ENCODE data around the gene FSTL4. TPM values are rescaled to one million over a fixed set of nuclear protein-coding genes. Genes with fewer than 3 reads are reported as not detected.

FSTL4 gene
- total RNA-seq, 4 donors from 2014 or later: 0.33 to 0.78 (median 0.34) TPM; not detected in 1

DNA sequence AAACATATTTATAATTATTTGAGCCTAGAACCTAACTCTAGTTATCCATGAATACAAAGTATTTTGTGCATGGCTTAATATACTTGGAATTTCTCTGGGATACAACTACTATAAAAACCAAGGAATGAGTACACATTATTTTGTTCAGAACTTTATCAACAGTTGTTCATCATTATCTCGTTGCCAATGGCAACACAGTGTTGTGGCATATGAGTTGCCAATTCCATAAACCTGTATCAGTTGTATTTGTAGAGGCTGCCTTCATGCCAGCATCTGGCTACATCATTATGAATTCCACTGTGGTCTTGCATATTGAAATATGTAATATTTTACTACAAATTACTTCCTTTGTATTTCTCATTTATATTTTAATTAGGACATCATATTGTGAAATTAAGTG is 250.4 kb downstream of the FSTL4 start:
- no peaks in the 10 kb centered on the region for H3K36me3 ChIP-seq
- no peaks in the 10 kb centered on the region for H3K4me1 ChIP-seq
- intact Hi-C loops (cut with DNase I): no loop called here
- DNase-seq (ENCODE audit: extremely low spot score): no peak
- no peak overlapping the region for H3K27ac ChIP-seq (replicated peaks in 1 of 4)
- 68% methylated on average over 1 of the region's 1 CpG for WGBS
- no peaks in the 10 kb centered on the region for H3K9me3 ChIP-seq
- no peak overlapping the region for H3K4me3 ChIP-seq
- TF ChIP-seq POLR2AphosphoS5 (IDR thresholded peaks at IDR 0.05): no peak
- no peak for TF ChIP-seq EP300 (IDR thresholded peaks at IDR 0.05)
- TF ChIP-seq, protein P1, sequence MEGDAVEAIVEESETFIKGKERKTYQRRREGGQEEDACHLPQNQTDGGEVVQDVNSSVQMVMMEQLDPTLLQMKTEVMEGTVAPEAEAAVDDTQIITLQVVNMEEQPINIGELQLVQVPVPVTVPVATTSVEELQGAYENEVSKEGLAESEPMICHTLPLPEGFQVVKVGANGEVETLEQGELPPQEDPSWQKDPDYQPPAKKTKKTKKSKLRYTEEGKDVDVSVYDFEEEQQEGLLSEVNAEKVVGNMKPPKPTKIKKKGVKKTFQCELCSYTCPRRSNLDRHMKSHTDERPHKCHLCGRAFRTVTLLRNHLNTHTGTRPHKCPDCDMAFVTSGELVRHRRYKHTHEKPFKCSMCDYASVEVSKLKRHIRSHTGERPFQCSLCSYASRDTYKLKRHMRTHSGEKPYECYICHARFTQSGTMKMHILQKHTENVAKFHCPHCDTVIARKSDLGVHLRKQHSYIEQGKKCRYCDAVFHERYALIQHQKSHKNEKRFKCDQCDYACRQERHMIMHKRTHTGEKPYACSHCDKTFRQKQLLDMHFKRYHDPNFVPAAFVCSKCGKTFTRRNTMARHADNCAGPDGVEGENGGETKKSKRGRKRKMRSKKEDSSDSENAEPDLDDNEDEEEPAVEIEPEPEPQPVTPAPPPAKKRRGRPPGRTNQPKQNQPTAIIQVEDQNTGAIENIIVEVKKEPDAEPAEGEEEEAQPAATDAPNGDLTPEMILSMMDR (IDR thresholded peaks at IDR 0.05): no peak
- no peak for TF ChIP-seq POLR2A (IDR thresholded peaks at IDR 0.05; ENCODE audit: low read depth)
- peaks cover 0 to 16% (median 0%) of the 10 kb centered on the region in 4 donors for H3K27me3 ChIP-seq

DNA sequence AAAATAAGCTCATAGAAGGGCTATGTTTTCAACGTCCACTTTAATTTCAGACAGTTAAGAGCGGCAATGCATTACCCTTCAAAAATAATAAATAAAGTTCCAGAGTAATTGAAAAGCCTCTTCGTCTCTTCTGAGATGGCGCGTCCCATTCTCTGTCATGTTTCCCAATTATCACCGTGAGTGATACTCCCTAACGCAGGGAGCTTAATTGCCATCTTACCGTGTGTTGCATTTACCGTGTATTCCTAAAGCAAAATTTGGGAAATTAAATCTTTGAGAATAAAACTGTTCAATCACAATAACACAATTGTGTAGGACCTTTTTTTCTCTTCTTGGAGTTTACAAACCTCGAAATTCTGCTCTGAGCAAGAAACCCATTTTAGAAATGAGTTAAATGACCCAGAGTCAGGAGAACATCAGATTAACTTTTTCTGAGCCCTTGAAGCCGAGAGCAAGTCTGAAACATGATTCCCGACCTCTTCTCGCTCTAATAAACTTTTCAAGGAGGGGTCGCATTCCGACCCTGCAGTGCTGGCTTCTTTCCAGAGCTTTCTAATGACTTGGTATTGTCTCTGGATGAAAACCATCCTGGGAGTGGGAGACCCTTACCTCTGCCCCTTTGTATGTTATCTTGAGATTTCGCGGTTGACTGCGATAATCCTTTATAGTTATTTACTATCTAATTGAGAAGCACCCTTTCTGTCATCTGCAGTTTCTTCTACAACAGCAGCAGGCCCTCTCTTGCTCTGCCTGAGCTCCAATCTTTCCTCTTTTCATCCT is 251.5 kb downstream of the FSTL4 start:
- 59% methylated on average over 18 of the region's 18 CpGs for WGBS
- no peak for DNase-seq (ENCODE audit: extremely low spot score)
- no peaks in the 10 kb centered on the region for H3K4me1 ChIP-seq

DNA sequence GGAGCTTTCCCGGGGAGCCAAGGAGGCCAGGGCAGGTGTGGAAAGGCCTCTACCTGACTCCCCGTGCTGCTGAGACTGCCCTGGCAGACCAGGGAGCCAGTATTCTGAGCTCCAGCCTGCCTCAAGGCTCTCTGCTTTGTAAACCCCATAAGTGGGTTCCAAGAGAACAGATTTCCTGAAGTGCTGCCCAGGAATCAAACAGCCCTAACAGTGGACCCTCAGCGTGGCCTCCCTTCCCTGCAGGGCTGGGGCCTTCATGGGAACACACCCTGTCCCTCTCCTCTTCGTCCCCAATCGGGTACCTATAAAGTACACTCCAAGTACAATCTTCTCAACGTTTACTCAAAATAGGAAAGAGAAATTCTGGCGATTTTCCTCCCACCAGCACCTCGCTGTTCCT is 252.5 kb downstream of the FSTL4 start:
- intact Hi-C loops (cut with DNase I): no loop called here
- TF ChIP-seq, protein P1 (IDR thresholded peaks at IDR 0.05): no peak
- TF ChIP-seq EP300 (IDR thresholded peaks at IDR 0.05) (no peak), POLR2A (IDR thresholded peaks at IDR 0.05; ENCODE audit: low read depth) (no peak), POLR2AphosphoS5 (IDR thresholded peaks at IDR 0.05) (no peak)
- no peak for DNase-seq (ENCODE audit: extremely low spot score)

More for the DNA sequence above, 251.5 kb downstream of the FSTL4 start:
- TF ChIP-seq EP300 (IDR thresholded peaks at IDR 0.05) (no peak), POLR2A (IDR thresholded peaks at IDR 0.05; ENCODE audit: low read depth) (no peak), POLR2AphosphoS5 (IDR thresholded peaks at IDR 0.05) (no peak)
- TF ChIP-seq, protein P1 (IDR thresholded peaks at IDR 0.05): no peak
- H3K27me3 ChIP-seq: peaks cover 0 to 16% (median 0%) of the 10 kb centered on the region in 4 donors
- no peaks in the 10 kb centered on the region for H3K9me3 ChIP-seq
- no peaks in the 10 kb centered on the region for H3K36me3 ChIP-seq
- intact Hi-C loops (cut with DNase I): no loop called here
- no peak overlapping the region for H3K4me3 ChIP-seq
- no peak overlapping the region for H3K27ac ChIP-seq (replicated peaks in 1 of 4)

DNA sequence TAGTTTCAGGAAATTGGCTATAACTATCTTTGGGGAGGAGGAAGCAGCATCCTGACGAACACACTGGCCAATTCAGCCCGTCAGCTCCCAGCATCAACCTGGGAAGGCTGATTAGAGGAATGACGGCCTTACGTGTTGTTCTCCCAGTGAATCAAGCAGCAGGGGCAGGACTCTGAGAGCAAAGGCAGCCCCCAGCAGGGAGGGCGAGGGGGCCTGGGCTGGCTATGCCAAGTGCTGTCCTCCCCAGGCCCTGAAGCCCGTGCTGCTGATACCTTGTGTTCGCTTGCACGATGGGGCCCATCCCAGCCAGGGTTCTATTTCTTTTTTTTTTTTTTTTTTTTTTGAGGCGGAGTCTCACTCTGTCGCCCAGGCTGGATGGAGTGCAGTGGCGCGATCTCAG is 254.1 kb downstream of the FSTL4 start:
- peaks cover 0 to 30% (median 0%) of the 10 kb centered on the region in 4 donors for H3K27me3 ChIP-seq
- no peak for DNase-seq (ENCODE audit: extremely low spot score)
- H3K4me1 ChIP-seq: no peaks in the 10 kb centered on the region
- 96% methylated on average over 12 of the region's 12 CpGs for WGBS
- no peaks in the 10 kb centered on the region for H3K9me3 ChIP-seq
- H3K27ac ChIP-seq (replicated peaks in 1 of 4): no peak overlapping the region
- intact Hi-C loops (cut with DNase I): no loop called here
- H3K36me3 ChIP-seq: no peaks in the 10 kb centered on the region
- no peak overlapping the region for H3K4me3 ChIP-seq
- TF ChIP-seq EP300 (IDR thresholded peaks at IDR 0.05) (no peak), POLR2AphosphoS5 (IDR thresholded peaks at IDR 0.05) (no peak)
- TF ChIP-seq, protein P1 (IDR thresholded peaks at IDR 0.05): no peak

More for the DNA sequence above, 252.5 kb downstream of the FSTL4 start:
- H3K4me1 ChIP-seq: no peaks in the 10 kb centered on the region
- H3K27me3 ChIP-seq: peaks cover 0 to 18% (median 0%) of the 10 kb centered on the region in 4 donors
- no peak overlapping the region for H3K4me3 ChIP-seq
- H3K36me3 ChIP-seq: no peaks in the 10 kb centered on the region
- H3K9me3 ChIP-seq: no peaks in the 10 kb centered on the region
- H3K27ac ChIP-seq (replicated peaks in 1 of 4): no peak overlapping the region
- 75% methylated on average over 8 of the region's 8 CpGs for WGBS
